GM23338 (cell line): ENCODE measurements around the gene TAOK3. TPM values are rescaled to one million over a fixed set of nuclear protein-coding genes. Genes with fewer than 3 reads are reported as not detected.
A peak's percentile ranks its signal among the peaks of the same experiment; 100 is the strongest.

Source experiments
- ATAC-seq: fragments of 200-7000 bp; cut with Tn5 transposase; 3 replicates; pipeline ENCODE4 v1.9.1; 2020
- DNase-seq: peaks from one replicate; pipeline ENCODE4 v3.0.0-alpha.2; 2015; ENCODE audit warnings: low spot score
- H2AFZ ChIP-seq: fragments of 200-600 bp; sonication (generic); 2 replicates; pipeline ENCODE4 v1.8.0; 2016; ENCODE audit warnings: antibody characterized with exemption, mild to moderate bottlenecking, moderate library complexity
- H3F3A ChIP-seq: fragments of 200-600 bp; sonication (generic); replicated peaks from 2 replicates; pipeline ENCODE4 v1.8.0; 2017; ENCODE audit warnings: antibody characterized with exemption, mixed run types, low read depth
- H3K27ac ChIP-seq: fragments of 200-600 bp; sonication (generic); 2 replicates; pipeline ENCODE4 v1.6.1; 2016; ENCODE audit warnings: low read depth
- H3K27me3 ChIP-seq: fragments of 200-600 bp; sonication (generic); 2 replicates; pipeline ENCODE4 v1.8.0; 2016; ENCODE audit warnings: mild to moderate bottlenecking, mixed run types, moderate library complexity; ENCODE audit not compliant: insufficient read depth
- H3K36me3 ChIP-seq: fragments of 200-600 bp; sonication (generic); 2 replicates; pipeline ENCODE4 v1.8.0; 2016; ENCODE audit warnings: mild to moderate bottlenecking; ENCODE audit not compliant: insufficient read depth
- H3K4me1 ChIP-seq: fragments of 200-600 bp; sonication (generic); 2 replicates; pipeline ENCODE4 v1.8.0; 2016; ENCODE audit warnings: mild to moderate bottlenecking, moderate library complexity; ENCODE audit not compliant: insufficient read depth
- H3K4me2 ChIP-seq: fragments of 200-600 bp; sonication (generic); 2 replicates; pipeline ENCODE4 v1.7.1; 2017; ENCODE audit warnings: mixed run types
- H3K4me3 ChIP-seq: fragments of 200-600 bp; sonication (generic); 2 replicates; pipeline ENCODE4 v1.6.1; 2016; ENCODE audit warnings: mixed run types
- H3K79me2 ChIP-seq: fragments of 200-600 bp; sonication (generic); replicated peaks from 2 replicates; pipeline ENCODE4 v1.8.0; 2017; ENCODE audit warnings: mild to moderate bottlenecking; ENCODE audit not compliant: insufficient read depth
- H3K9me2 ChIP-seq: fragments of 200-600 bp; sonication (generic); 2 replicates; pipeline ENCODE4 v1.8.0; 2017; ENCODE audit not compliant: insufficient read depth
- H4K20me1 ChIP-seq: fragments of 200-600 bp; sonication (generic); replicated peaks from 2 replicates; pipeline ENCODE4 v1.8.0; 2017; ENCODE audit warnings: mild to moderate bottlenecking; ENCODE audit not compliant: insufficient read depth
- H3K27ac Mint-ChIP-seq: 2 replicates; pipeline ENCODE4 v1.8.0; 2020; ENCODE audit warnings: inconsistent platforms, mild to moderate bottlenecking, moderate library complexity, mixed read lengths
- H3K27me3 Mint-ChIP-seq: 3 replicates; pipeline ENCODE4 v1.8.0; 2022; ENCODE audit warnings: low read depth, mild to moderate bottlenecking, moderate library complexity, mixed read lengths, inconsistent platforms; ENCODE audit not compliant: insufficient read depth, poor library complexity
- H3K36me3 Mint-ChIP-seq: 3 replicates; pipeline ENCODE4 v1.8.0; 2021; ENCODE audit warnings: low read depth, mild to moderate bottlenecking, inconsistent platforms, moderate library complexity, mixed read lengths
- H3K4me1 Mint-ChIP-seq: 3 replicates; pipeline ENCODE4 v1.8.0; 2020; ENCODE audit warnings: mild to moderate bottlenecking, inconsistent platforms, mixed read lengths
- H3K4me3 Mint-ChIP-seq: 3 replicates; pipeline ENCODE4 v1.8.0; 2021; ENCODE audit warnings: moderate library complexity, mild to moderate bottlenecking, inconsistent platforms, mixed read lengths
- H3K9me3 Mint-ChIP-seq: 3 replicates; pipeline ENCODE4 v1.8.0; 2020; ENCODE audit warnings: moderate library complexity, mild to moderate bottlenecking, inconsistent platforms, mixed read lengths
- CREB1 ChIP-seq: fragments of 250-450 bp; sonication (Bioruptor Pico); IDR thresholded peaks from 2 replicates; pipeline ENCODE4 v1.5.0; 2020; ENCODE audit warnings: low read depth, mild to moderate bottlenecking, moderate library complexity
- EZH2 ChIP-seq: fragments of 200-600 bp; sonication (generic); IDR thresholded peaks from one replicate; pipeline ENCODE4 v1.8.0; 2017; ENCODE audit warnings: antibody characterized with exemption, mild to moderate bottlenecking, low read depth; ENCODE audit not compliant: unreplicated experiment
- POLR2AphosphoS5 ChIP-seq: IDR thresholded peaks from 2 replicates; pipeline ENCODE4 v1.6.1; 2016; ENCODE audit warnings: antibody characterized with exemption, low read depth
- REST ChIP-seq: IDR thresholded peaks from one replicate; pipeline ENCODE4 v1.6.1; 2018; ENCODE audit warnings: antibody characterized with exemption; ENCODE audit not compliant: unreplicated experiment
- ZNF114 ChIP-seq: fragments of 250-450 bp; sonication (Bioruptor Pico); IDR thresholded peaks from 2 replicates; pipeline ENCODE4 v1.5.0; 2020; ENCODE audit warnings: mild to moderate bottlenecking, moderate library complexity
- polyA plus RNA-seq: library from polyadenylated mRNA; unstranded; fragments of >200 nt; fragmentation: Nextera tagmentation; extraction: Ambion mirVana; gene quantifications from 2 replicates; pipeline ENCODE4 v1.2.1, GENCODE V29; 2016
- total RNA-seq: library from RNA; depleted of rRNA; stranded (reverse); fragments of >200 nt; shearing (Covaris generic); gene quantifications from 2 replicates; pipeline ENCODE4 v1.2.3, GENCODE V29; 2014
- TF ChIP-seq, protein P1 (sequence below), 2 experiments: fragments of 200-600 bp in 1 of 2; sonication (generic) in 1 of 2; conservative IDR thresholded peaks; 2 replicates each; pipeline versions ENCODE4 v1.5.1 to v1.6.1; 2016 to 2017; ENCODE audit warnings: antibody characterized with exemption in 2 of 2, low read depth in 2 of 2, mild to moderate bottlenecking in 2 of 2, moderate library complexity in 1 of 2
- TF ChIP-seq, protein P2 (sequence below): fragments of 250-450 bp; sonication (Bioruptor Pico); IDR thresholded peaks from 2 replicates; pipeline ENCODE4 v1.5.0; 2020; ENCODE audit warnings: mild to moderate bottlenecking, moderate library complexity

Gene TAOK3
- total and polyA plus RNA-seq, 2 experiments from 2014 or later, result 7.6 to 20.4 TPM

- TF ChIP-seq, protein P1, sequence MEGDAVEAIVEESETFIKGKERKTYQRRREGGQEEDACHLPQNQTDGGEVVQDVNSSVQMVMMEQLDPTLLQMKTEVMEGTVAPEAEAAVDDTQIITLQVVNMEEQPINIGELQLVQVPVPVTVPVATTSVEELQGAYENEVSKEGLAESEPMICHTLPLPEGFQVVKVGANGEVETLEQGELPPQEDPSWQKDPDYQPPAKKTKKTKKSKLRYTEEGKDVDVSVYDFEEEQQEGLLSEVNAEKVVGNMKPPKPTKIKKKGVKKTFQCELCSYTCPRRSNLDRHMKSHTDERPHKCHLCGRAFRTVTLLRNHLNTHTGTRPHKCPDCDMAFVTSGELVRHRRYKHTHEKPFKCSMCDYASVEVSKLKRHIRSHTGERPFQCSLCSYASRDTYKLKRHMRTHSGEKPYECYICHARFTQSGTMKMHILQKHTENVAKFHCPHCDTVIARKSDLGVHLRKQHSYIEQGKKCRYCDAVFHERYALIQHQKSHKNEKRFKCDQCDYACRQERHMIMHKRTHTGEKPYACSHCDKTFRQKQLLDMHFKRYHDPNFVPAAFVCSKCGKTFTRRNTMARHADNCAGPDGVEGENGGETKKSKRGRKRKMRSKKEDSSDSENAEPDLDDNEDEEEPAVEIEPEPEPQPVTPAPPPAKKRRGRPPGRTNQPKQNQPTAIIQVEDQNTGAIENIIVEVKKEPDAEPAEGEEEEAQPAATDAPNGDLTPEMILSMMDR (conservative IDR thresholded peaks at IDR 0.05; ENCODE audit: low read depth in 2 of 2), result no peak
- no peak for TF ChIP-seq REST
- no peak for TF ChIP-seq EZH2
- TF ChIP-seq CREB1 (CRISPR knock-in tag), result no peak
These were observed 182.4 kb downstream of the TAOK3 start (continued) for GRCh38 chr12:118190266-118190665.

DNA sequence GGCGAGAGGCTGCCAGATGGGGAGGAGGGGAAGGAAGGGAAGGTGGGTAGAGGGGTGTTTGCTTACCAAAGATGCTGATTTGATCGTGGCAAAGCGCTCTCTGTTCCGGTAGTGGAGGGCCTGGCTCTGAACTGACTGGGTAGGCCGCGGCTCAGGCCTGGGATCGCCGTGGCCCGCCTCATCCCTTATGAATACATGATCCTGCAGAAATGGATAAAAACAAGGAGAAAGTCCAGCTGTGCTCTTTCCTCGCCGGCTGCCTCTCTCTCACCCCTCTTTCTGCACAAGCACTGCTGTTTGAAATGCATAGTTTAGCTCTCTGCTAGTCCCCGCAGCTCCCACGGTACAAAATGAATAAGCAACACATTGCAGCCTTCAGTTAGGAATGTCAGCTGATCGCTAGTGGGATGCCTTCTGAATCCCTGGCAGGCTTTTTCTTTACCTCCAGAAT lies 182.9 kb downstream of the TAOK3 start:
- Histone ChIP-seq H2AFZ (peak overlapping the region; percentile 52; the same call in 1 of the 2 replicates), H3K27me3 (no peaks in the 10 kb centered on the region), H3K4me1 (peaks cover 23% of the 10 kb centered on the region), H3K9me2 (no peaks in the 10 kb centered on the region), H3K4me2 (peak overlapping the region; percentile 16), H3K27ac (peak overlapping the region; percentile 47; the same call in 1 of the 2 replicates), H3F3A (no peaks in the 10 kb centered on the region), H3K4me3 (peak overlapping the region; percentile 15), H3K79me2 (no peaks in the 10 kb centered on the region), H4K20me1 (no peaks in the 10 kb centered on the region), H3K36me3 (no peaks in the 10 kb centered on the region)
- peaks cover 28% of the 10 kb centered on the region for H3K4me1 Mint-ChIP-seq
- H3K27me3 Mint-ChIP-seq, result no peaks in the 10 kb centered on the region
- H3K9me3 Mint-ChIP-seq, result no peaks in the 10 kb centered on the region
- peak overlapping the region; percentile 69 for H3K4me3 Mint-ChIP-seq
- ATAC-seq (peak; percentile 95), DNase-seq (peak; percentile 72)
- H3K27ac Mint-ChIP-seq, result peak overlapping the region; percentile 64
- TF ChIP-seq, protein P2, sequence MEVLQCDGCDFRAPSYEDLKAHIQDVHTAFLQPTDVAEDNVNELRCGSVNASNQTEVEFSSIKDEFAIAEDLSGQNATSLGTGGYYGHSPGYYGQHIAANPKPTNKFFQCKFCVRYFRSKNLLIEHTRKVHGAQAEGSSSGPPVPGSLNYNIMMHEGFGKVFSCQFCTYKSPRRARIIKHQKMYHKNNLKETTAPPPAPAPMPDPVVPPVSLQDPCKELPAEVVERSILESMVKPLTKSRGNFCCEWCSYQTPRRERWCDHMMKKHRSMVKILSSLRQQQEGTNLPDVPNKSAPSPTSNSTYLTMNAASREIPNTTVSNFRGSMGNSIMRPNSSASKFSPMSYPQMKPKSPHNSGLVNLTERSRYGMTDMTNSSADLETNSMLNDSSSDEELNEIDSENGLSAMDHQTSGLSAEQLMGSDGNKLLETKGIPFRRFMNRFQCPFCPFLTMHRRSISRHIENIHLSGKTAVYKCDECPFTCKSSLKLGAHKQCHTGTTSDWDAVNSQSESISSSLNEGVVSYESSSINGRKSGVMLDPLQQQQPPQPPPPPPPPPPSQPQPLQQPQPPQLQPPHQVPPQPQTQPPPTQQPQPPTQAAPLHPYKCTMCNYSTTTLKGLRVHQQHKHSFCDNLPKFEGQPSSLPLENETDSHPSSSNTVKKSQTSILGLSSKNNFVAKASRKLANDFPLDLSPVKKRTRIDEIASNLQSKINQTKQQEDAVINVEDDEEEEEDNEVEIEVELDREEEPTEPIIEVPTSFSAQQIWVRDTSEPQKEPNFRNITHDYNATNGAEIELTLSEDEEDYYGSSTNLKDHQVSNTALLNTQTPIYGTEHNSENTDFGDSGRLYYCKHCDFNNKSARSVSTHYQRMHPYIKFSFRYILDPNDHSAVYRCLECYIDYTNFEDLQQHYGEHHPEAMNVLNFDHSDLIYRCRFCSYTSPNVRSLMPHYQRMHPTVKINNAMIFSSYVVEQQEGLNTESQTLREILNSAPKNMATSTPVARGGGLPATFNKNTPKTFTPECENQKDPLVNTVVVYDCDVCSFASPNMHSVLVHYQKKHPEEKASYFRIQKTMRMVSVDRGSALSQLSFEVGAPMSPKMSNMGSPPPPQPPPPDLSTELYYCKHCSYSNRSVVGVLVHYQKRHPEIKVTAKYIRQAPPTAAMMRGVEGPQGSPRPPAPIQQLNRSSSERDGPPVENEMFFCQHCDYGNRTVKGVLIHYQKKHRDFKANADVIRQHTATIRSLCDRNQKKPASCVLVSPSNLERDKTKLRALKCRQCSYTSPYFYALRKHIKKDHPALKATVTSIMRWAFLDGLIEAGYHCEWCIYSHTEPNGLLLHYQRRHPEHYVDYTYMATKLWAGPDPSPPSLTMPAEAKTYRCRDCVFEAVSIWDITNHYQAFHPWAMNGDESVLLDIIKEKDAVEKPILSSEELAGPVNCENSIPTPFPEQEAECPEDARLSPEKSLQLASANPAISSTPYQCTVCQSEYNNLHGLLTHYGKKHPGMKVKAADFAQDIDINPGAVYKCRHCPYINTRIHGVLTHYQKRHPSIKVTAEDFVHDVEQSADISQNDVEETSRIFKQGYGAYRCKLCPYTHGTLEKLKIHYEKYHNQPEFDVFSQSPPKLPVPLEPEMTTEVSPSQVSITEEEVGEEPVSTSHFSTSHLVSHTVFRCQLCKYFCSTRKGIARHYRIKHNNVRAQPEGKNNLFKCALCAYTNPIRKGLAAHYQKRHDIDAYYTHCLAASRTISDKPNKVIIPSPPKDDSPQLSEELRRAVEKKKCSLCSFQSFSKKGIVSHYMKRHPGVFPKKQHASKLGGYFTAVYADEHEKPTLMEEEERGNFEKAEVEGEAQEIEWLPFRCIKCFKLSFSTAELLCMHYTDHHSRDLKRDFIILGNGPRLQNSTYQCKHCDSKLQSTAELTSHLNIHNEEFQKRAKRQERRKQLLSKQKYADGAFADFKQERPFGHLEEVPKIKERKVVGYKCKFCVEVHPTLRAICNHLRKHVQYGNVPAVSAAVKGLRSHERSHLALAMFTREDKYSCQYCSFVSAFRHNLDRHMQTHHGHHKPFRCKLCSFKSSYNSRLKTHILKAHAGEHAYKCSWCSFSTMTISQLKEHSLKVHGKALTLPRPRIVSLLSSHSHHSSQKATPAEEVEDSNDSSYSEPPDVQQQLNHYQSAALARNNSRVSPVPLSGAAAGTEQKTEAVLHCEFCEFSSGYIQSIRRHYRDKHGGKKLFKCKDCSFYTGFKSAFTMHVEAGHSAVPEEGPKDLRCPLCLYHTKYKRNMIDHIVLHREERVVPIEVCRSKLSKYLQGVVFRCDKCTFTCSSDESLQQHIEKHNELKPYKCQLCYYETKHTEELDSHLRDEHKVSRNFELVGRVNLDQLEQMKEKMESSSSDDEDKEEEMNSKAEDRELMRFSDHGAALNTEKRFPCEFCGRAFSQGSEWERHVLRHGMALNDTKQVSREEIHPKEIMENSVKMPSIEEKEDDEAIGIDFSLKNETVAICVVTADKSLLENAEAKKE, result no peak
- TF ChIP-seq POLR2AphosphoS5, result no peak
- no peak for TF ChIP-seq ZNF114
- TF ChIP-seq EZH2, result no peak
- TF ChIP-seq CREB1 (CRISPR knock-in tag), result no peak
- no peaks in the 10 kb centered on the region for H3K36me3 Mint-ChIP-seq
